ENCODE measurements around the gene KRT75.

Gene KRT75

GRCh38 chr12:52390739-52391617 is 43.2 kb downstream of the KRT75 start:
- FAIRE-seq = no peak

- no peak for FAIRE-seq
These were observed 44.6 kb downstream of the KRT75 start for GRCh38 chr12:52389313-52390207.

- FAIRE-seq = no peak
These were observed 46.3 kb downstream of the KRT75 start for GRCh38 chr12:52387859-52388258.

- no peak for FAIRE-seq
These were observed 48.9 kb downstream of the KRT75 start, which contains the start of gene KRT84 for GRCh38 chr12:52385226-52385702. Gene KRT84, minus strand, starts transcription at chr12:52385652. Its CDS starts 67 bp downstream, at chr12:52385585.

- no peak for FAIRE-seq
These were observed 50.8 kb downstream of the KRT75 start for GRCh38 chr12:52383331-52383730.

GRCh38 chr12:52382854-52383253 is 51.3 kb downstream of the KRT75 start:
- no peak for FAIRE-seq

GRCh38 chr12:52381206-52381605 is 53.0 kb downstream of the KRT75 start:
- FAIRE-seq = no peak

- FAIRE-seq = no peak
These were observed 53.9 kb downstream of the KRT75 start for GRCh38 chr12:52380271-52380694.

- no peak for FAIRE-seq
These were observed 54.6 kb downstream of the KRT75 start for GRCh38 chr12:52379536-52379935.

- FAIRE-seq = no peak
These were observed 56.1 kb downstream of the KRT75 start for GRCh38 chr12:52378091-52378490.

GRCh38 chr12:52377266-52377665 is 56.9 kb downstream of the KRT75 start:
- no peak for FAIRE-seq
